K562 (cell line): Measurements from ENCODE around the gene TTK. TPM values are rescaled to one million over a fixed set of nuclear protein-coding genes. Genes with fewer than 3 reads are reported as not detected.

Experiments
- ATAC-seq: fragments of 200-7000 bp; cut with Tn5 transposase; 3 replicates; pipeline ENCODE4 v1.9.1; 2020; ENCODE audit warnings: moderate library complexity
- BruUV-seq: library from RNA; stranded (reverse); fragments of 400-500 nt; replicated peaks from 2 replicates; lab custom pipeline; 2021; lab: Mats Ljungman, UMichigan
- CTCF ChIA-PET: fragments of 300-600 bp; formaldehyde crosslinking; extraction: SDS; loops from one replicate; lab custom pipeline; 2021; ENCODE audit warnings: low intra/inter-chr PET ratio; lab: Yijun Ruan, JAX
- POLR2A ChIA-PET: fragments of 300-600, 350-650 bp; sonication (Branson Sonifier 250); formaldehyde crosslinking; extraction: SDS; loops from one replicate; lab custom pipeline; 2021; ENCODE audit warnings: antibody characterized with exemption, inconsistent platforms; lab: Yijun Ruan, JAX
- DNase-seq, 4 experiments: peaks; one replicate each; pipeline versions ENCODE4 v3.0.0 to v3.0.0-alpha.2; 2011 to 2018; ENCODE audit warnings: low spot score in 3 of 4, mixed read lengths in 3 of 4; ENCODE audit errors: extremely low read depth in 1 of 4
- FAIRE-seq: peaks from 2 replicates; lab custom pipeline; 2011; peaks lifted over from hg19 to GRCh38; lab: Jason Lieb, UNC
- H2AFZ ChIP-seq: 2 replicates; pipeline ENCODE4 v1.6.0; 2011; ENCODE audit warnings: low read depth, low read length, control low read depth, inconsistent platforms
- H3K27ac ChIP-seq: fragments of 200-600 bp; 3 replicates; pipeline ENCODE4 v1.8.0; 2011; ENCODE audit warnings: low read depth, mild to moderate bottlenecking, control low read depth, inconsistent platforms, low read length, moderate library complexity, mixed read lengths; ENCODE audit errors: extremely low read depth
- H3K27me3 ChIP-seq, 2 experiments: fragments of 300-600 bp in 1 of 2; 2 replicates in 1 of 2; 3 replicates in 1 of 2; pipeline versions ENCODE4 v1.6.0 to v1.8.0; 2011; ENCODE audit warnings: inconsistent platforms in 2 of 2, low read length in 2 of 2, mild to moderate bottlenecking in 1 of 2, mixed read lengths in 1 of 2, moderate library complexity in 1 of 2; ENCODE audit not compliant: control insufficient read depth in 2 of 2, insufficient read depth in 2 of 2
- H3K36me3 ChIP-seq: fragments of 300-600 bp; 3 replicates; pipeline ENCODE4 v1.8.0; 2011; ENCODE audit warnings: mild to moderate bottlenecking, low read length, inconsistent platforms; ENCODE audit not compliant: control insufficient read depth, insufficient read depth
- H3K4me1 ChIP-seq, 2 experiments: fragments of 200-600 bp in 1 of 2; replicated peaks in 1 of 2; 2 replicates in 1 of 2; 3 replicates in 1 of 2; pipeline versions ENCODE4 v1.5.1 to v1.8.0; 2011; ENCODE audit warnings: inconsistent platforms in 2 of 2, low read length in 2 of 2, mild to moderate bottlenecking in 1 of 2, mixed read lengths in 1 of 2, moderate library complexity in 1 of 2; ENCODE audit not compliant: control insufficient read depth in 2 of 2, insufficient read depth in 2 of 2
- H3K4me2 ChIP-seq: 2 replicates; pipeline ENCODE4 v1.6.1; 2011; ENCODE audit warnings: low read length, control low read depth, inconsistent platforms, mixed read lengths; ENCODE audit not compliant: insufficient read depth
- H3K4me3 ChIP-seq: fragments of 200-600 bp; sonication (generic), shearing (Covaris generic); 2 replicates; pipeline ENCODE4 v1.5.1; 2016; ENCODE audit warnings: control low read depth, inconsistent platforms
- H3K79me2 ChIP-seq: fragments of 200-600 bp; 3 replicates; pipeline ENCODE4 v1.8.0; 2011; ENCODE audit warnings: low read length, inconsistent platforms; ENCODE audit not compliant: control insufficient read depth, insufficient read depth
- H3K9ac ChIP-seq, 2 experiments: 2 replicates each; pipeline versions ENCODE4 v1.6.0 to v1.6.1; 2011; ENCODE audit warnings: low read depth in 2 of 2, low read length in 2 of 2, control low read depth in 1 of 2, inconsistent platforms in 1 of 2, mild to moderate bottlenecking in 1 of 2, mixed read lengths in 1 of 2; ENCODE audit not compliant: insufficient read depth in 1 of 2
- H3K9me1 ChIP-seq: one replicate; pipeline ENCODE4 v1.6.0; 2011; ENCODE audit warnings: inconsistent platforms, mild to moderate bottlenecking, low read length, moderate library complexity; ENCODE audit not compliant: control insufficient read depth, insufficient read depth
- H3K9me3 ChIP-seq: replicated peaks from 2 replicates; pipeline ENCODE4 v1.5.1; 2011; ENCODE audit warnings: low read depth, low read length, inconsistent platforms; ENCODE audit not compliant: control insufficient read depth, insufficient read depth
- H4K20me1 ChIP-seq: replicated peaks from 2 replicates; pipeline ENCODE4 v1.6.1; 2011; ENCODE audit warnings: low read length, inconsistent platforms, mixed read lengths; ENCODE audit not compliant: control insufficient read depth, insufficient read depth
- CBX5 ChIP-seq: IDR thresholded peaks from 2 replicates; pipeline ENCODE4 v1.6.1; 2014; ENCODE audit warnings: low read depth, borderline replicate concordance
- POLR2A ChIP-seq: fragments of 450-650 bp; conservative IDR thresholded peaks from 2 replicates; pipeline ENCODE4 v1.6.1; 2016
- SMARCC2 ChIP-seq: fragments of 450-650 bp; IDR thresholded peaks from 2 replicates; pipeline ENCODE4 v1.6.1; 2017; ENCODE audit warnings: antibody characterized with exemption, moderate library complexity, mild to moderate bottlenecking, low read depth
- TBP ChIP-seq: optimal IDR thresholded peaks from 2 replicates; pipeline ENCODE3; 2011; ENCODE audit warnings: low read depth, low read length, improper control_type of control experiment
- WGBS: fragments of 100-300 bp; shearing (Covaris generic); methylation state at CpG from one replicate; pipeline ENCODE4 v1.1.6; 2016; ENCODE audit warnings: low coverage, mixed read lengths; ENCODE audit not compliant: insufficient coverage; ENCODE audit errors: missing lambda C conversion rate; 5-methylcytosine and 5-hydroxymethylcytosine counted together
- in situ Hi-C: fragments of 300-500 bp; cut with MboI; formaldehyde crosslinking; loops from 4 replicates; pipeline ENCODE4 v1.15.0; 2018; ENCODE audit warnings: inconsistent platforms, mixed read lengths
- intact Hi-C: fragments of 100-400 bp; cut with micrococcal nuclease; formaldehyde crosslinking; loops from 2 replicates; pipeline ENCODE4 v1.14.2; 2022
- polyA plus RNA-seq, 8 experiments: library from polyadenylated mRNA; depleted of rRNA in 4 of 8; stranded (reverse) in 5 of 8; unstranded in 3 of 8; fragments of >200 nt; fragmentation: Nextera tagmentation in 2 of 8; fragmentation: Illumina TruSeq in 1 of 8; extraction: Ambion mirVana in 2 of 8; extraction: Trizol in 1 of 8; gene quantifications; 2 replicates each; pipeline versions ENCODE4 v1.2.1 to v1.2.3, GENCODE V29; 2011 to 2014; ENCODE audit warnings: inconsistent platforms in 1 of 8, missing spikeins in 1 of 8
- total RNA-seq, 7 experiments: library from RNA; depleted of rRNA in 6 of 7; stranded (reverse); fragments of >200 nt in 6 of 7; fragmentation: Illumina TruSeq in 2 of 7; extraction: Trizol in 2 of 7; gene quantifications; 2 replicates each; pipeline versions ENCODE4 v1.2.1 to v1.2.3, GENCODE V29; 2011 to 2021; ENCODE audit warnings: low replicate concordance in 1 of 7

Gene TTK
- total and polyA plus RNA-seq, 9 of the 15 experiments (the other 6 are each of a cell fraction or from before 2014, with no cell fraction given), result 32.7 to 58.9 (median 52.8) TPM

- H2AFZ ChIP-seq, result no peak overlapping the region
- ChIA-PET POLR2A (interaction anchor here (0.6 to 1.1 kb wide), 2 partner anchors 11 to 50 kb away, joined by 3 to 5 read pairs; no protein-coding TSS in a partner anchor), CTCF (no interaction called here)
- no peak overlapping the region for H3K9ac ChIP-seq
- intact Hi-C loops, result no loop called here
- H3K79me2 ChIP-seq, result no peaks in the 10 kb centered on the region
- H3K4me2 ChIP-seq, result no peak overlapping the region
- in situ Hi-C loops, result no loop called here
- no peaks in the 10 kb centered on the region for H3K27me3 ChIP-seq
- TF ChIP-seq POLR2A (peak; percentile 32; the same call in 1 of the 2 replicates), TBP (no peak)
- H3K9me1 ChIP-seq, result no peaks in the 10 kb centered on the region
- no peak for DNase-seq
- no peaks in the 10 kb centered on the region for H4K20me1 ChIP-seq
- FAIRE-seq, result no peak
- BruUV-seq, result no TSS peak
- peak; percentile 51 for ATAC-seq
- peaks cover 54% of the 10 kb centered on the region for H3K36me3 ChIP-seq
- H3K9me3 ChIP-seq, result no peaks in the 10 kb centered on the region
- H3K4me1 ChIP-seq, result no peaks in the 10 kb centered on the region
- no peak overlapping the region for H3K27ac ChIP-seq
- WGBS, result 91% methylated on average over 3 of the region's 3 CpGs
- H3K4me3 ChIP-seq, result no peak overlapping the region
Observed at GRCh38 chr6:80021131-80021530, 16.7 kb downstream of the TTK start.

GRCh38 chr6:80021591-80021990 is 17.1 kb downstream of the TTK start:
- CTCF ChIA-PET, result no interaction called here
- TF ChIP-seq CBX5 (no peak), SMARCC2 (no peak)
- no peak overlapping the region for H3K27ac ChIP-seq
- no peak overlapping the region for H3K9ac ChIP-seq
- H3K4me3 ChIP-seq, result no peak overlapping the region
- in situ Hi-C loops (no loop called here), intact Hi-C loops (no loop called here)
- no peak for DNase-seq
- no peaks in the 10 kb centered on the region for H3K27me3 ChIP-seq
- no peak overlapping the region for H3K4me2 ChIP-seq
- no TSS peak for BruUV-seq
- no peaks in the 10 kb centered on the region for H3K79me2 ChIP-seq
- no peak for FAIRE-seq
- ATAC-seq, result peak; percentile 23; the same call in 1 of the 3 replicates
- peaks cover 53% of the 10 kb centered on the region for H3K36me3 ChIP-seq
- H4K20me1 ChIP-seq, result no peaks in the 10 kb centered on the region
- POLR2A ChIA-PET, result interaction anchor here (0.6 kb wide), 1 partner anchor 50 kb away, joined by 3 read pairs; no protein-coding TSS in a partner anchor
- WGBS, result 98% methylated on average over 3 of the region's 3 CpGs
- no peaks in the 10 kb centered on the region for H3K9me1 ChIP-seq
- no peaks in the 10 kb centered on the region for H3K4me1 ChIP-seq
- H3K9me3 ChIP-seq, result no peaks in the 10 kb centered on the region
- no peak overlapping the region for H2AFZ ChIP-seq
